Middle frontal gyrus (tissue), 1 donor: ENCODE measurements around the gene FAM107B.
"Not testable (repeated sequence)": the region's sequence is repeated elsewhere in the genome, so short reads cannot be mapped to it uniquely, and the experiment has no call there.

Experiments
- DNase-seq: peaks from one replicate; pipeline ENCODE4 v3.0.0-alpha.2; 2015; ENCODE audit warnings: low spot score; ENCODE audit errors: extremely low spot score

Gene FAM107B

GRCh38 chr10:14603534-14604102, 171.1 kb downstream of the FAM107B start:
- no peak for DNase-seq

DNA sequence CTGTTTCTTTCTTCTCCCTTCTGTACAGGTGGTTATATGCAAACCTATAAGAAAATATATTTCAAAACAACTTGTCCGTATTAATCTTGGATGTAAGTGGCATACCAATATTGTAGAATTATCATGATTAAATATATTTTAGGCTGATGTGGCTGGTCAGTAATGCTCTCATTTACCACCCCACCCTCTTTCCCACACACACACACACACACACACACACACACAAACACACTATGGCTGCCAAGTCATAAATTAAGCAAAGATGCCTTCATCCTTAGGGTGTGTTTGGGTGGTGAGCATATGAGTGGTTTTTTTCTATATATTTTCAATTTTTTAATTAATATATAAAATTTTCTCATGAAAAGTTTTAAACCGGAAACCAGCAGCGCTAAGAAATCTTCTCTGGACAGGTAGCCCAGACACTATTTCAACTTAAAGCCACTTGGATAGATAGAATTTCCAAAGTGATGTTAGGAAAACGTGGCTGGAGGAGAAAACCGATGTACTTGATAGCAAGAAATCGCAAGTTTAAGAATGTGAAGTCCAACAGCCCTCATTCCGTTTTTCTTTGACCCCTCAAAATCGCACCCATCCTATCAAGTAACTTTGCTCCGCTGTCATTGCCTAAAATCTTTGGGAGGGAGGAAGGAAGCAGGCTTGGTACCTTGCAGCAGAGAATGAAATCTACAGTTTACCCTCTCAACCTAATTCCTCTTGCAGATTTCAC, 171.7 kb downstream of the FAM107B start:
- no peak for DNase-seq

DNA sequence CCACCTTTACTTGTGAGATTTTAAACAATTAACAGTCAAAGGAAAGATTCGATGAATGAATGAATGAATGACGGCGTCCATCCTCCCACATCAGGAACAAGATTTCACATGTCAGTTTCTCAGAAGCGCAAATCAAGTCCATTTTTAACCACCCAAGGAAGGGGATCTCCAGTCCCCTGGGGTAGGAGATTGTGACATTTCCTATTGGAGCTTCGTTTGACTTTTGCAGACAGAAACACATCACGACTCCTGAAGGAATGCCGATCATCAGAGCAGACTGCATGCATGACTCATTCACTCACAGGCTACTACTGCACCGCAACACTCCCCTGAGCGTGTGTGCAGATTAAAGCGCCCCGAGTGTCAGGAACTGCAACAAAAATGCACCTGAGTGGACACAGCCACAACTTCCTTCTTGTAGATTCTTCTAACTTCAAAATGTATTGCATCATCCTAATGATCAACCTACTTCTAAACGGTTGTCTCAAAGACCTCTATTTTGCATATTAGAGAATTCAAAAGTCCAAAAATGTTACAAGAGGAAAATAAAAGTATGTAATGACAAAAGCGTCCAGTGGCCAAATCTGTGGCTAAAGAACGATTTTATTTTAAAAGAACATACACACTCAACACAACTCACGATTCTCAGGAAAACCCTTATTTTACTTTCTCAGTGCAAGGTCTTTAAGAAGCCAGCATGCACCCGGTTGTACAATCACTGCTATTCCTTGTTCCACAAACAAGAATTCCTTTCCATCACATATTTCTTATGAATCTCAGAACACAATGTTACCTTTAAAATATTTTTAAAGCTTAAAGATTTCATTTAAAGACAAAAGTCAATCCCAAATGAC, 172.6 kb downstream of the FAM107B start:
- no peak for DNase-seq

GRCh38 chr10:14601326-14601725, 173.4 kb downstream of the FAM107B start:
- no peak for DNase-seq

- DNase-seq = no peak
Observed at GRCh38 chr10:14600065-14600464, 174.6 kb downstream of the FAM107B start.

- no peak for DNase-seq
Observed at GRCh38 chr10:14598809-14599764, 175.6 kb downstream of the FAM107B start.

DNA sequence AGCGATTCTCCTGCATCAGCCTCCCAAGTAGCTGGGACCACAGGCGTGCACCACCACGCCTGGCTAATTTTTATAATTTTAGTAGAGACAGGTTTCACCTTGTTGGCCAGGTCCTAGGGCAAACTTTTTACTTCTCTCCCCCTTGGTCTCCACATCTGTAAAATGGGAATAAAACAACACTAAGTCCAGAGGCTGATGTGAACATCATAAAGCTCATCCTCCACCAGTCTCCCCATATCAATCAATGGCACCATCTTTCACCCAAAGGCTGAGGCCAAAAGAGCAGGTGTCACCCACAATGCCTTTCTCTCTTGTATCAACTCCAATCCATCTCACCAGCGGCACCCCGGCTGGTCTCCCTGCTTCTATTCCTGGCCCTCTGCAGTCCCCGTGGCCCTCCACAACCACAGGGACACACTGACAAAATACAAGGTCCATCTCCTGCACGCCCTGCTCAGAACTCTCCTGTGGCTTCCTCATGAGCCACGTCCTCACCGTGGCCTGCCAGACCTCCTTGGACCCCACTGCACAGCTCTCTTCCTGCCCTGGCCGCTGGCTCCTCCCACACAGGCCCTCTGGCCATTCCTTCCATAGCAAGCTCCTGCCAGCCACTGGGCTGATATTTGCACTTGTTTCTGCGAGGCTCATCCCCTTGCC, 179.0 kb downstream of the FAM107B start:
- no peak for DNase-seq

DNA sequence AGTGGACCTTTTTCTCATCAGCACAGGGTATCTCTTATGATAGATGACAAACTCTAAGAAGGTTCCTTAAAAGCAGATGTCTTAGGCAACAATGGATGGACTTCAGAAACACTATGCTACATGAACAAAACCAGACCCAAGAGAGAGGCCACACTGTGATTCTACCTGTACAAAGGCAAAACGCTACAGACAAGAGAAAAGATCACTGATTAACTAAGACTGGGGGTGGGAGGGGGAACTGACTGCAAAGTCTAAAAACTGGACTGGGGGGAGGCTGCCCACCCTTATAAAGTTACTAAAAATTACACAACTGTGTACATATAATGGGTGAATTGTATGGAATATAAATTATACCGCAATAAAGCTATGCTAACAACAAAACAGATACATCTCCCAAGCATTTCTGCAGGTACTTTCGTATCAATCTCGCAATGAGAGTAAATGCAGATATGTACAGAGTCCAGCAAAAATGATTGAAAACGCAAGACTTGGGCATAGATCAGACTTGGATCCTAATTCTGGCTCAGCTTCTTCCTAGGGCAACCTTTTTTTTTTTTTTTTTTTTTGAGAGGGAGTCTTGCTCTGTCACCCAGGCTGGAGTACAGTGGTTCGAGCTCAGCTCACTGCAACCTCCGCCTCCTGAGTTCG, 179.7 kb downstream of the FAM107B start:
- no peak for DNase-seq

GRCh38 chr10:14593806-14594205, 180.9 kb downstream of the FAM107B start:
- no peak for DNase-seq

GRCh38 chr10:14592566-14592965, 182.1 kb downstream of the FAM107B start:
- DNase-seq = no peak

- DNase-seq = no peak
Observed at GRCh38 chr10:14592026-14592425, 182.7 kb downstream of the FAM107B start.

DNA sequence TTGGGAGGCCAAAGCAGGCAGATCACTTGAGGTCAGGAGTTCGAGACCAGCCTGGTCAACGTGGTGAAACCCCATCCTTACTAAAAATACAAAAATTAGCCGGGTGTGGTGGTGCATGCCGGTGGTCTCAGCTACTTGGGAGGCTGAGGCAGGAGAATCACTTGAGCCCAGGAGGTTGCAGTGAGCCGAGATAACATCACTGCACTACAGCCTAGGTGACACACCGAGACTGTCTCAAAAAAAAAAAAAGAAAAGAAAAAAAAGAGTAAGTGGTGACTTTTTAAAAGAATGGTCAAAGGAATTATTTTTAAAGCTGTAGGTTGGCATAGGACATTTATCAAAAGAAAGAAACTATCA, 185.8 kb downstream of the FAM107B start:
- DNase-seq = not testable (repeated sequence)

- DNase-seq = no peak
Observed at GRCh38 chr10:14588084-14588937, 186.4 kb downstream of the FAM107B start.

GRCh38 chr10:14587540-14588083, 187.1 kb downstream of the FAM107B start:
- DNase-seq = no peak

GRCh38 chr10:14586901-14587300, 187.8 kb downstream of the FAM107B start:
- no peak for DNase-seq

DNA sequence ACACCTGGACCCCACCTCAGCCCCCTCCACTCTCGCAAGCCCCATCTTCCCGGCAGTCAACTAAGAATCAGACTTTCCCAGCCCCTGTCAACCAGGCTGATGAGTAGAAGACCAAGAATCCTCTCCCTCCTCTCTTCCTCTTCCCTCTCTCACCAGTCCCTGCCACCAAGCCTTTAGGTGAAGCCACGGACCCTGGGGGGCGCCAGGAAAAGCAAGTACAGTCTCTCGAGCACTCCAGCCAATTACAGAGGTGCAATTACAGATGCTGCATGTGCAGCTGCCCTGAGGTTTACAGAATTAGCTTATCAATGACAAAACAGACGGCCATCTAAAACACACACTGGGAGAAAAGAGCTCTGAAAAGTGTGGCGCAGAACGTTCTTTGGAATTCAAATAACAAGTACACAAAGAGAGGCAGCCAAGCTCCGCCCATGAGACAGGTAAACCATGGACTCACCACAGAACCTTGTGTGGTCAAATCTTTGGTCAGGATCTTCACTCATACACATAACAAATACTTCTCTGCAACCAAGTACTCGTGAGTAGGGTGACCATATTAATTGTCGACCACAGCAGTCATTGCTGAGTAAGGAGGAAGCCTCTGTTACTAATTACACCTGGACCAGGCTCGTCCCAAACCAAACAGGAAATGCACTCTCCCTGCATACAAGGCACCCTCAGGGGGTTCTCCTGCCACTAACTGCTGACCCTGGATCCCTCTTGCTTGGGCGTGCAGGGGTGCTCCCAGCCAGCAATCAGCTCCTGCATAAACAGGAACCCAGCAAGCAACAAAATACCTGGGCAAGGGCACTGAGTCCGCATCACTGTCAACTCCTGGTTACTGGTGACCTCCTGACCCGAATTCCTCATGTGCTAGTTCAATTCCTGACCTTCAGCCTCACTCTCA, 189.2 kb downstream of the FAM107B start:
- no peak for DNase-seq

GRCh38 chr10:14584661-14585060, 190.0 kb downstream of the FAM107B start:
- no peak for DNase-seq

- no peak for DNase-seq
Observed at GRCh38 chr10:14583967-14584366, 190.7 kb downstream of the FAM107B start.
